ENCODE results near the gene ZNF396.
A peak's percentile ranks its signal among the peaks of the same experiment; 100 is the strongest.

The ZNF396 gene

GRCh38 chr18:35406666-35407065, 29.5 kb upstream of the ZNF396 start:
- no peak for TF ChIP-seq CTCF (conservative IDR thresholded peaks at IDR 0.05; ENCODE audit: low read depth, low read length)

GRCh38 chr18:35397976-35398375, 20.8 kb upstream of the ZNF396 start:
- TF ChIP-seq CTCF (conservative IDR thresholded peaks at IDR 0.05; ENCODE audit: low read depth, low read length) = no peak
- H3K4me3 ChIP-seq (ENCODE audit: low read length) = no peak overlapping the region
- no peak for DNase-seq (ENCODE audit: low read depth)

More at GRCh38 chr18:35406666-35407065, 29.5 kb upstream of the ZNF396 start:
- H3K4me3 ChIP-seq (ENCODE audit: low read length) = no peak overlapping the region
- DNase-seq (ENCODE audit: low read depth) = no peak

- H3K4me3 ChIP-seq (ENCODE audit: low read length) = no peak overlapping the region
- no peak for DNase-seq (ENCODE audit: low read depth)
- no peak for TF ChIP-seq CTCF (conservative IDR thresholded peaks at IDR 0.05; ENCODE audit: low read depth, low read length)
Observed at GRCh38 chr18:35393716-35394115, 16.6 kb upstream of the ZNF396 start.

GRCh38 chr18:35392375-35392774, 15.2 kb upstream of the ZNF396 start:
- no peak for DNase-seq (ENCODE audit: low read depth)
- no peak for TF ChIP-seq CTCF (conservative IDR thresholded peaks at IDR 0.05; ENCODE audit: low read depth, low read length)
- no peak overlapping the region for H3K4me3 ChIP-seq (ENCODE audit: low read length)

- TF ChIP-seq CTCF (conservative IDR thresholded peaks at IDR 0.05; ENCODE audit: low read depth, low read length) = no peak
- DNase-seq (ENCODE audit: low read depth) = no peak
- no peak overlapping the region for H3K4me3 ChIP-seq (ENCODE audit: low read length)
Observed at GRCh38 chr18:35390951-35391700, 14.0 kb upstream of the ZNF396 start.

- TF ChIP-seq CTCF (conservative IDR thresholded peaks at IDR 0.05; ENCODE audit: low read depth, low read length) = no peak
- no peak overlapping the region for H3K4me3 ChIP-seq (ENCODE audit: low read length)
- DNase-seq (ENCODE audit: low read depth) = no peak
Observed at GRCh38 chr18:35389095-35389618, 12.0 kb upstream of the ZNF396 start.

GRCh38 chr18:35387152-35387571, 10.0 kb upstream of the ZNF396 start:
- no peak overlapping the region for H3K4me3 ChIP-seq (ENCODE audit: low read length)
- DNase-seq (ENCODE audit: low read depth) = no peak
- peak; percentile 43 for TF ChIP-seq CTCF (conservative IDR thresholded peaks at IDR 0.05; ENCODE audit: low read depth, low read length)
